Activated T-cell treated with anti-CD3 and anti-CD28 coated beads, Interleukin-2, amount 50 U/mL, for 4 hours (primary cell): ENCODE results near the gene SYT12. TPM values are rescaled to one million over a fixed set of nuclear protein-coding genes. Genes with fewer than 3 reads are reported as not detected.

Source experiments
- ATAC-seq, 2 donors: fragments of 200-7000 bp; cut with Tn5 transposase; one replicate each; pipeline ENCODE4 v1.10.0; 2021
- DNase-seq: peaks from one replicate; pipeline ENCODE4 v3.0.0-alpha.2; 2020
- H3K27me3 Mint-ChIP-seq: one replicate; pipeline ENCODE4 v1.8.0; 2021; ENCODE audit warnings: low read depth, mixed read lengths
- H3K36me3 Mint-ChIP-seq: one replicate; pipeline ENCODE4 v1.8.0; 2022; ENCODE audit warnings: mixed read lengths; ENCODE audit not compliant: insufficient read depth
- H3K4me1 Mint-ChIP-seq: one replicate; pipeline ENCODE4 v1.8.0; 2021; ENCODE audit warnings: low read depth, mixed read lengths
- H3K4me3 Mint-ChIP-seq: one replicate; pipeline ENCODE4 v1.8.0; 2021; ENCODE audit warnings: mild to moderate bottlenecking, moderate library complexity, mixed read lengths
- H3K9me3 Mint-ChIP-seq: one replicate; pipeline ENCODE4 v1.8.0; 2021; ENCODE audit warnings: mixed read lengths
- total RNA-seq, 3 donors: library from RNA; stranded (reverse); gene quantifications; one replicate each; pipeline ENCODE4 v1.2.1, GENCODE V29; 2021

Gene SYT12
- total RNA-seq, 3 donors from 2014 or later = 0.08 to 0.16 TPM; not detected in 1

DNA sequence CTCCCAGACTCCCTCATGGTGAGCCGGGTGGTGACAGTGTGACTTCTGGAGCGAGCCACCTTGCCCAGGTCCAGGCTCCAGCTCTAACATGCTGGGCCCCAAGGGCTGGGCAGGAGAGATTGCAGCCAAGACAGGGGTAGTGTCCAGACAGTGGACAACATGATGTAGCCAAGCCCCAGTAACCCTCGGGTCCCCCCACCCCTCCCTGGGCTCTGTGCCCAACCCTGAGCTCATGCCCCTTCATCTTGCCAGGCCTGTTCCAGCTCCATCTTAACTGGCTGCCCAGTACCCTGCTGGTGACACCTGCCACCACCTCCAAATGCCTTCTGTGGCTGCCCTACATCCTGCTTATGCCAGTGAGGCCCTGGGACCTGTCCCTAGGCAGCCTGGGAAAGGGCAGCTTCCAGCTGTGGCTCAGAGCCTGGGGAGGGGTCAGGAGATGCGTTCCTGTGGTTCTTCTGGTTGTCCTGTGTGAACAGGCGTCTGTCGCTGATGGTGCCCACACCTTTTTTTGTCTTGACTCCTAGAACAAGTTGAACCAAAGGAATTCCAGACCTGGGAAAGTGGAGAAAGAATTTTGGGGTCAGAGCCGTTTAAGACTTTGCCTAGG is 12.5 kb upstream of the SYT12 start:
- no peaks in the 10 kb centered on the region for H3K4me1 Mint-ChIP-seq
- ATAC-seq = no peak
- peaks cover 2% of the 10 kb centered on the region for H3K36me3 Mint-ChIP-seq
- H3K4me3 Mint-ChIP-seq = no peak overlapping the region
- no peak for DNase-seq
- no peaks in the 10 kb centered on the region for H3K27me3 Mint-ChIP-seq
- no peaks in the 10 kb centered on the region for H3K9me3 Mint-ChIP-seq

DNA sequence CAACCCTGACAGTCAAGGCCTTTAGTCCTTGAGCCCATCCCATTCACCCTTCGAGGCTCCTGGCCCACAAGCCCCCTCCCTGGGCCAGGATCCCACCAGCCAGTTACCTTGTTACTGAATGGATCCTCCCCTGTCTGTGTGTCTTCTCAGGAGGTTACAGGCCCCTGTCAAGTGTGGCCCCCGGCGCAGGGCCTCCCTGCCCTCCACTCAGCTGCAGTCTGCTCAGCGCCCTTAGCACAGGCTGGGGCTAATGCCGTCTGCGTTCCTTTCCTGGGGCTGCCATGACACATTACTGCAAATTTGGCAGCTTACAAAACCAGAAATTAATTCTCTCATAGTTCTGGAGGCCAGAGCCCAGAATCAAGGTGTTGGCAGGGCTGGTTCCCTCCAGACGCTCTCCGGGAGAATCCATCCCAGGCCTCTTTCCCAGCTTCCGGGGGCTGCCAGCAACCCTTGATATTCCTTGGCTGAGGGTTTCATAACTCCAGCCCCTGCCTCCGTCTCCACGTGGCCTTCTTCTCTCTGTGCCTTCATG is 9.4 kb upstream of the SYT12 start:
- no peak overlapping the region for H3K4me3 Mint-ChIP-seq
- DNase-seq (no peak), ATAC-seq (no peak)
- peaks cover 5% of the 10 kb centered on the region for H3K27me3 Mint-ChIP-seq
- no peaks in the 10 kb centered on the region for H3K4me1 Mint-ChIP-seq
- peaks cover 2% of the 10 kb centered on the region for H3K36me3 Mint-ChIP-seq
- no peaks in the 10 kb centered on the region for H3K9me3 Mint-ChIP-seq

DNA sequence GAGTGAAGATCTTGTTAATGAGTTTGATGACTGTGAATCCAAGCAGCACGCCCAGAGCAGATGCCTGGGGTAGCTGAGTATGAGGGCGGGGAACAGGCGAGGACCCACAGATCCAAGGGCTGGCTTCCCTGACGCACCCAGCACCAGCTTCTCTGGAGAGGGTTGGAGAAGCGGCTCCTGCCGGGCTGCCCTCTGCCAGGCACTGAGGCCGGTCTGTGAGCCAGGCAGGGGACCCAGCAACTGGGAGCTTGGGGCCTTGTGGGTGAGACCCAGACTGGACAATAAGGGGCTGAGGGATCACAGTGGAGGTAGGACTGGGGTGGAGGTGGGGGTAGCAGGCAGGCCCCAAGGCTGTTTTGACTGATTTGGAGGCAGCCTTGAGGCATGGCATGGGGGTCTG is 8.6 kb upstream of the SYT12 start:
- Mint-ChIP-seq H3K9me3 (no peaks in the 10 kb centered on the region), H3K4me1 (no peaks in the 10 kb centered on the region), H3K36me3 (peaks cover 2% of the 10 kb centered on the region), H3K27me3 (peaks cover 5% of the 10 kb centered on the region), H3K4me3 (no peak overlapping the region)
- no peak for DNase-seq
- no peak for ATAC-seq

DNA sequence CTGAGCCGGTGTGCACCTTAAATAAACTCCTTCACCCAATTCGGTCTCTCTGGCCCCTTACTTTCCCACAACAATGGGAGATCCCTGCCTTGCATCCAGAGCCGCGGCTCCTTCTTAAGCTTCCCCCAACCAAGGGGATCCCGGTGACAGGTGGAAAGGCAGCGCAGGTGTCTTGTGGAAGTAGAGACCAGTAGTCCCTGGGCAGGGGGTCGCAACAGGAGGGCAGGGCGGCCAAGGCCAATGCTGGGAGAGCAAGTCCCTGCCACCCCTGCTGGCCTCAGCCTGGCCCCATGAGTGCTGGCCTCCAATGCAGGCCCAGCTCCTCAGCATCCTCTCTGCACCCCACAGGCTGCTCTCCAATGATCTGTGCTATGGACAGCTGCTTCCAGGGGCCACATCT is 7.9 kb upstream of the SYT12 start:
- H3K4me1 Mint-ChIP-seq = no peaks in the 10 kb centered on the region
- no peak overlapping the region for H3K4me3 Mint-ChIP-seq
- peaks cover 2% of the 10 kb centered on the region for H3K36me3 Mint-ChIP-seq
- H3K9me3 Mint-ChIP-seq = no peaks in the 10 kb centered on the region
- no peak for DNase-seq
- ATAC-seq = no peak
- peaks cover 7% of the 10 kb centered on the region for H3K27me3 Mint-ChIP-seq

DNA sequence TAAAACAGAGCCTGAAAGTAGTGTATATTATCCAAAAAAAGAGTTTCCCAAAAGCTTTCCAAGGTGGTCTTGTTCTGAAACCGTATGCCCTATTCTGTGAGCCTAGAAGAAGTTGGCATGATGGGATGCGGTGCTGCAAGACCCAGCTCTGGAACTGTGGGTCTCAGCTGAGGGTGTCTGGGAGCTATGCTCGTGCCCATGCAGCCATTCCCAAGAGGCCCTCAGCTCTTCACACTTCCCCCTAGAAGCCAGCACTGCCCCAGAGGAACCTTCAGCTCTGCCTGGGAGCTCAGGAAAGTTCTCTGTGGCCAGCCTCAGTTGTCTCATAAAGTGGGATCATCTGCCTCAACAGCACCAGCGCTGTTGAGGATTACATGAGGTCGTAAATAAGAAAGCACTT is 6.4 kb upstream of the SYT12 start:
- H3K4me1 Mint-ChIP-seq = no peaks in the 10 kb centered on the region
- peaks cover 15% of the 10 kb centered on the region for H3K27me3 Mint-ChIP-seq

DNA sequence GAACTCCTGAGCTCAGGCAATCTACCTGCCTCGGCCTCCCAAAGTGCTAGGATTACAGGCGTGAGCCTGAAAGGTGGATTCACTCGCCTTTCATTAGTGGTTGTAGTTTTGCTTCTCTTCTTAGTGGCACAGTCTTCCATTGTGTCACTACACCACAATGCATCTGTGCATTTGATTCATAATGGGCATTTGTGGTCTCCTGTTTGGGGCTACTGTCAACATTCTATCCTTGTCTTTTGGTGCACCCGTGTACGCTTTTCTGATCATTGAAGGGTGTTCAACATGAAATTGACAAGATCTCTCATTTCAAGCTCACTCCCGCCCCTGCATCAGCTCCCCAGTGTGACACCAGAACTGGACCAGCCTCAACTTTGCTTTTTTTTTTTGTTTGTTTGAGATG is 2.0 kb upstream of the SYT12 start:
- H3K4me1 Mint-ChIP-seq = peaks cover 31% of the 10 kb centered on the region
- H3K36me3 Mint-ChIP-seq = no peaks in the 10 kb centered on the region
- no peak for DNase-seq
- peaks cover 41% of the 10 kb centered on the region for H3K27me3 Mint-ChIP-seq
- H3K9me3 Mint-ChIP-seq = no peaks in the 10 kb centered on the region
- H3K4me3 Mint-ChIP-seq = no peak overlapping the region
- ATAC-seq = peak in 1 of 2 donors; percentile 19

More for the DNA sequence above, 6.4 kb upstream of the SYT12 start:
- Mint-ChIP-seq H3K36me3 (peaks cover 2% of the 10 kb centered on the region), H3K9me3 (no peaks in the 10 kb centered on the region), H3K4me3 (no peak overlapping the region)
- ATAC-seq (no peak), DNase-seq (no peak)

DNA sequence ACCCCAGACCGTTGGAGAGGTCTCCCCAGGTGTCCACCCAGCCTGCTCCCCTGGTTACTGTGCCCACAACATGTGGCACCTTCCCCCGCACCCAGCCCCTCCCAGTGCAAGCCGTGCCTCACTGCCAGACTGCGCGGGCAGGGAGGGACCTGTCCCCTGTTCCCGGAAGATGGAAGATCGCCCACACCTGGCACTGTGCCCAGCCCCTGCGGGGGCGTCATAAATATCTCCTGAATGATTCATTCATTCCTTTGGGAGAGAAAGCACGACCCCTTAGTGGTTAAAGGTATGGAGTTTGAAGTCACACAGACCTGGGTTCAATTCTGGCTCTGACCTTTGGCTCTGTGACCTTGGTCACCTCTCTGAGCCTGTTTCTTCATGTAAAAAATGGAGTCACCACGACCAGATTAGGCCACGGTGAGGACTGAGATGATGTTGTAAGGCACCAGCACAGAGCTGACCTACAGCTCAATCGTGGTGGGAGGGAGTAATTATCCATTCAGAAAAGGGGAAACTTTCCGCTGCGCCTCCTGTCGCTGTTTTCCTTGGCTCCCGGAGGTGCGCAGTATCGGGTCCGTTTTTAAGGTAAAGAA is 497 bp upstream of the SYT12 start:
- no peak for ATAC-seq
- Mint-ChIP-seq H3K4me3 (peak overlapping the region; percentile 50), H3K27me3 (peaks cover 39% of the 10 kb centered on the region), H3K9me3 (no peaks in the 10 kb centered on the region), H3K36me3 (no peaks in the 10 kb centered on the region), H3K4me1 (peaks cover 31% of the 10 kb centered on the region)
- peak; percentile 17 for DNase-seq

DNA sequence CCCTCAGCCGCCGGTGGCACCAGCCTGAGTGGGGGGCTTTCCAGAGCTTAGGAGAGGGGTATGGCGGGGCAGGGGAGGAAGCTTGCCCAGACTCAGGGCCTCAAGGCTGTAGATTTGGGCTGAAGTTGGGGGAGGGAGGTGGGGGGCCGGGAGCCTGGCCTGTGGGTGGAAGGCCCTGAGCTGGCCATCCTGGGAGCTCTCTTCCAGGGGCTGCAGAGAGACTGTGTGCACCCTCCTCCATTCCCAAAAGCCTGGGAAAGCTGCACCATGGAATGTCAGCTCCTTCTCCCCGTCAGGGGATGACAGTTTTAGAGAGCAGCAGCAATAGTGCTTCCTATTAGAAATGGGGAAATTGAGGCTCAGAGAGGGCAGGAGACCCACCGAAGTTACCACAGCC is 1.0 kb downstream of the SYT12 start:
- Mint-ChIP-seq H3K4me3 (no peak overlapping the region), H3K36me3 (no peaks in the 10 kb centered on the region), H3K27me3 (peaks cover 39% of the 10 kb centered on the region), H3K9me3 (no peaks in the 10 kb centered on the region), H3K4me1 (peaks cover 31% of the 10 kb centered on the region)
- ATAC-seq (no peak), DNase-seq (no peak)

DNA sequence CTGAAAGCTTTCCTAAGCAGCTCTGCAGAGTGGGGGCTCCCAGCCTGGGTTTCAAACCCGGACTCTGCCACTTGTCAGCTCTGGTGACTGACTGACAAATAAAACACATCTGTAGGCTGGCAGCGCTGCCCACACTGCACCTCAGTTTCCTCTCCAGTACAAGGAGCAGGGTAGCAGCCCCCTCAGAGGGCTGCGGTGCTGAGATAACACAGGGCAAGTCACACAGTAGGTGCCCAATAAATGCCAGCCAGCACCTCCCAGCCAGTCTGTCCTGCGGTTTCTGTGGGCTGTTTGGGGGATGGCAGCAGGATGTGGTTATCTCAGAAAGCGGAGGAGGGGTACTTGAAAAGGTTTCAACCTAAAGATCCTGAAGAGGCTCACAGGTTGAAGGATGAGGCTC is 1.5 kb downstream of the SYT12 start:
- peak overlapping the region; percentile 38 for H3K4me3 Mint-ChIP-seq
- H3K36me3 Mint-ChIP-seq = no peaks in the 10 kb centered on the region
- DNase-seq = peak; percentile 42
- peak; percentile 46 to 51 for ATAC-seq
- peaks cover 31% of the 10 kb centered on the region for H3K4me1 Mint-ChIP-seq
- peaks cover 39% of the 10 kb centered on the region for H3K27me3 Mint-ChIP-seq
- no peaks in the 10 kb centered on the region for H3K9me3 Mint-ChIP-seq

DNA sequence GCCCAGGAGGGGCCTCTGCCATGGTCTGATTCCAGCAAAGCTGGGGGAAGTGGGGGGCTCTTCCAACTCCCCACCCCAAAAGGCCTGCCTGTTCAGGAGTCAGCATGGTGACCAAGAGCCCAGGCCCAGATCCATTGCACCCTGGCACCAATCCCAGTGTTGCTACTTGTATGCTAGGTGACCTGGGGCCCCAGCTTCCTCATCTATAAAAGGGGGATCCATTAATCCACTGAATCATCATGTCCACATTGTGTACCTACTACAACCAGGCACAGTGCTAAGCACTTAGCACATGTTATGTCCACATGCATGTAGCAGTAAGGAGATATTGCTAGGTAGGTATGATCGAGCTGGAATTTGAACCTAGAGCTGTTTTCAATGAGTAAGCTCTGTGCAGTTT is 2.0 kb downstream of the SYT12 start:
- H3K4me3 Mint-ChIP-seq = no peak overlapping the region
- peaks cover 31% of the 10 kb centered on the region for H3K4me1 Mint-ChIP-seq
- no peaks in the 10 kb centered on the region for H3K9me3 Mint-ChIP-seq
- peaks cover 38% of the 10 kb centered on the region for H3K27me3 Mint-ChIP-seq
- no peak for DNase-seq
- no peaks in the 10 kb centered on the region for H3K36me3 Mint-ChIP-seq
- no peak for ATAC-seq

DNA sequence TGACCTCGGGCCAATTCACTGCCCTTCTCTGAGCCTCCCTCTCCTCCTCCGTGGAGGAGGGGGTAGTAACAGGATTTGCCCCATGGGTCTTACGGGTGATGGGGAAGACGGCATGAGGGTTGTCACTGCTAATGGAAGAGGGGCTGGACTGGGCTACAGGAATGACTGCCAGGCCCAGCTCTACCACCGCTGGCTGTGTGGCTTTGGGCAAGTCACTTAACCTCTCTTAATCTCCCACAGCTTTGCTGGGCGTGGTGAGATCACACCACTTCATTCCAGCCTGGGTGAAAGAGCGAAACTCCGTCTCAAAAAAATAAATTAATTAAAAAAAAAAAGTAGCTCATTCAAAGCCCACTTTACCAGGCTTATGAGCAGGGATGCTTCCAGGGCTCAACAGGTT is 2.8 kb downstream of the SYT12 start:
- Mint-ChIP-seq H3K4me1 (peaks cover 31% of the 10 kb centered on the region), H3K36me3 (no peaks in the 10 kb centered on the region), H3K27me3 (peaks cover 38% of the 10 kb centered on the region), H3K4me3 (no peak overlapping the region), H3K9me3 (no peaks in the 10 kb centered on the region)
- ATAC-seq (no peak), DNase-seq (no peak)

DNA sequence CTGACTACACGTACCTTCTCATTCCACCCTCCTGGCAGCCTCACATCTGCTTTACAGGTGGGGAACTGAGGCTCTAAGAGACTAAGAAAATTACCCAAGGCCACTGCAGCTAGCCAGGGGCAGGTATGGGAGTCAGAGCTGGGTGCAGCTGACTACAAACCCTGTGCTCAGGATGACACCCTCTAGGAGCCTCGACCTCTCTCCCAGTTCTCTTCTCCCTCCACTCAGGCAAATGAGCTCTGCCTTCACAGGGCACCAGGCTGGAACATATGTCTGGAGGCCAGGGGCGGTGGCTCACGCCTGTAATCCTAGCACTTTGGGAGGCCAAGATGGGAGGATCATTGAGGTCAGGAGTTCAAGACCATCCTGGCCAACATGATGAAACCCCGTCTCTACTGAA is 4.0 kb downstream of the SYT12 start:
- no peak for ATAC-seq
- peaks cover 31% of the 10 kb centered on the region for H3K4me1 Mint-ChIP-seq
- no peak overlapping the region for H3K4me3 Mint-ChIP-seq
- H3K36me3 Mint-ChIP-seq = no peaks in the 10 kb centered on the region
- H3K9me3 Mint-ChIP-seq = no peaks in the 10 kb centered on the region
- peaks cover 33% of the 10 kb centered on the region for H3K27me3 Mint-ChIP-seq
- DNase-seq = no peak

DNA sequence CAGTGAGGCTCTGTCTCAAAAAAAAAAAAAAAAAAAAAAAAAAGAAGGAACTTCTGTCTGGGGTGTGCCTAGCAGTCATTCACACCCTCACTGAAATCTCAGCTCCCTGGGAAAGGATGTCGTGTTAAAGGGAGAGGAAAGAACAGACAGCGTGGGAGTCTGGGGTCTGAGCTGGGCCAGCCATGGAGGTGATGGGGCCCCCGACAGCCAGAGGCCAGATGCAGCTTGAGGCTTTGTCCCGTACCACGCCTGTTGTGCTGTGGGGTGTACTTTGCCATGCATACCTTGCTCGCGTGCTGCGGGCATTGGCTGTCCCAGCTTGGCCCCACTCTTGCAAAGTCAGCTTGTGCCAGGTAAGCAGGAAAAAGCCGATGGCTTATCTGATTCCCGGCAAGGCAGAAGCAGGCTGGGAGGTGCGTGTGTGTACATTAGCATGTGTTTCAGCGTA is 4.6 kb downstream of the SYT12 start:
- no peak for ATAC-seq
- peaks cover 30% of the 10 kb centered on the region for H3K27me3 Mint-ChIP-seq
- no peak for DNase-seq
- no peaks in the 10 kb centered on the region for H3K36me3 Mint-ChIP-seq
- H3K4me1 Mint-ChIP-seq = peaks cover 26% of the 10 kb centered on the region
- H3K4me3 Mint-ChIP-seq = no peak overlapping the region
- H3K9me3 Mint-ChIP-seq = no peaks in the 10 kb centered on the region

DNA sequence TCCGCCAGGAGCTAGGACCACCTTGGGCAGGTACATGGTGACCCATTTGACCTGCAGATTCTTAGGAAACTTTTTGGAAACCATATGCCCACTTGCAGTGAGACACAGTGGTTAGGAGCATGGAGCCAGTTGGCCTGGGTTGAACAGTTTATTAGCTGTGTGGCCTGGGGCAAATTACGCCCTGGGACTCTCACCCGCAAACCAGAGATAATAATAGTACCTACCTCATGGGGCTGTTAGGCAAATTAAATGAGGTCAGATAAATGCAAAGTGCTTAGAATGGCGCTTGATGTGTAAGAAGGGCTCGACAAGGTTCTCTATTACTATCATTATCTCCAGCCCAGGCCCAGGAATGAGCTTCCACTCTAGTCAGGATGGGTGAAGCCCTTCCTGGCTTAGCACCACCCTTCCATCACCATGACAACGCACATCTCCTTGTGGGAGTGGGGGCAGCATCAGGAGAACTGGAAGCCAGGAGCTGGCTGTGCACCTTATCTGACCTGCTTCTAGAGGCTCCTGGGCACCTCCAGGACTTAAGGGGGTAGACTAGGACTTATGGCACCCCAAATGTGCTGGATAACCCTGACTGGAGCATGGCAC is 5.1 kb downstream of the SYT12 start:
- DNase-seq = no peak
- Mint-ChIP-seq H3K4me3 (no peak overlapping the region), H3K27me3 (peaks cover 28% of the 10 kb centered on the region), H3K36me3 (no peaks in the 10 kb centered on the region), H3K4me1 (peaks cover 21% of the 10 kb centered on the region), H3K9me3 (no peaks in the 10 kb centered on the region)
- ATAC-seq = no peak

DNA sequence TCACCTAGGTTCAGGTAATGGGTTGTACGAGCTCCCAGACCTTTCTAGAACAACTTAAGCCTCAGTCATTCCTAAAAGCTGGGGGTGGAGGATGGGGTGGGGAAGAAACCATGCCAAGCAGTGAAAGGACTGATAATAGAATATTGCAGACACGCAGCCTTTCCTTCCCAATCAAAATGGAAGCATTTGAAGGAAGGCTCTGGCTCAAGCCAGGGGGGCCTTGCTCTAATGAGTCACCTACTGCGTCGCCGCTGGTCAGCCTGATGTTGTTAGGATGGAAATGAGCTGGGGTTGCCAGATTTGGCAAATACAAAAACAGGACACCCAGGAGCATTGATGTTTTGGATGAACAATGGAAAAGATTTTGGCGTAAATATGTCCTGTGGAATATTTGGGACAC is 6.2 kb downstream of the SYT12 start:
- H3K4me1 Mint-ChIP-seq = peaks cover 15% of the 10 kb centered on the region
- H3K36me3 Mint-ChIP-seq = no peaks in the 10 kb centered on the region
- H3K9me3 Mint-ChIP-seq = no peaks in the 10 kb centered on the region

More for the DNA sequence above, 6.2 kb downstream of the SYT12 start:
- no peak for DNase-seq
- ATAC-seq = no peak
- Mint-ChIP-seq H3K27me3 (peaks cover 27% of the 10 kb centered on the region), H3K4me3 (no peak overlapping the region)
